ENCODE measurements around the gene DPY19L1.

DPY19L1 gene

DNA sequence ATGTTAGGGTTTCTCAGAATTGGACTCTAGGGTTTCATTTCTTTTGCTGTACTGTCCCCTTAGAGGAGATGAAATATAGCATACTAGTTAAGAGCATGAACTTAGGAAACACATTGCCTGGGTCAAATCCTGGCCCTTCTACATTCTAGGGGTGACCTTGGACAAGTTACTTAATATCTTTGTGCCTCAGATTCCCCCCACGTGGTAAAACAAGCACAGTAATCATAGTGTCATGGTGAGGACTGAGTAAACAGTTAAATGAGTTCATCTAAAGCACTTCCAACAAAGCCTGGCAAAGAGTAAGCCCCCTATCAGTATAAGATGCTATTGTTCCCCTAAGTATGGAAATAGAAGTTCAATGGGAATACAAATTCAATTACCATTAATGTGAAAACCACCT, 5.1 kb downstream of the DPY19L1 start:
- no peaks in the 10 kb centered on the region for H3K36me3 ChIP-seq (ENCODE audit: low read depth)
- TF ChIP-seq, protein P1, sequence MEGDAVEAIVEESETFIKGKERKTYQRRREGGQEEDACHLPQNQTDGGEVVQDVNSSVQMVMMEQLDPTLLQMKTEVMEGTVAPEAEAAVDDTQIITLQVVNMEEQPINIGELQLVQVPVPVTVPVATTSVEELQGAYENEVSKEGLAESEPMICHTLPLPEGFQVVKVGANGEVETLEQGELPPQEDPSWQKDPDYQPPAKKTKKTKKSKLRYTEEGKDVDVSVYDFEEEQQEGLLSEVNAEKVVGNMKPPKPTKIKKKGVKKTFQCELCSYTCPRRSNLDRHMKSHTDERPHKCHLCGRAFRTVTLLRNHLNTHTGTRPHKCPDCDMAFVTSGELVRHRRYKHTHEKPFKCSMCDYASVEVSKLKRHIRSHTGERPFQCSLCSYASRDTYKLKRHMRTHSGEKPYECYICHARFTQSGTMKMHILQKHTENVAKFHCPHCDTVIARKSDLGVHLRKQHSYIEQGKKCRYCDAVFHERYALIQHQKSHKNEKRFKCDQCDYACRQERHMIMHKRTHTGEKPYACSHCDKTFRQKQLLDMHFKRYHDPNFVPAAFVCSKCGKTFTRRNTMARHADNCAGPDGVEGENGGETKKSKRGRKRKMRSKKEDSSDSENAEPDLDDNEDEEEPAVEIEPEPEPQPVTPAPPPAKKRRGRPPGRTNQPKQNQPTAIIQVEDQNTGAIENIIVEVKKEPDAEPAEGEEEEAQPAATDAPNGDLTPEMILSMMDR (IDR thresholded peaks at IDR 0.05; ENCODE audit: poor library complexity, severe bottlenecking): no peak
- peaks cover 14% of the 10 kb centered on the region for H3K4me1 ChIP-seq (ENCODE audit: insufficient read depth, poor library complexity, severe bottlenecking)
- no peak overlapping the region for H3K27ac ChIP-seq (ENCODE audit: poor library complexity, severe bottlenecking)
- no peaks in the 10 kb centered on the region for H3K27me3 ChIP-seq (ENCODE audit: insufficient read depth, poor library complexity, severe bottlenecking)
- H3K4me3 ChIP-seq (ENCODE audit: severe bottlenecking): no peak overlapping the region
- no peaks in the 10 kb centered on the region for H3K9me3 ChIP-seq (ENCODE audit: severe bottlenecking)
- DNase-seq (ENCODE audit: low spot score) (no peak), ATAC-seq (ENCODE audit: low read depth) (no peak)

DNA sequence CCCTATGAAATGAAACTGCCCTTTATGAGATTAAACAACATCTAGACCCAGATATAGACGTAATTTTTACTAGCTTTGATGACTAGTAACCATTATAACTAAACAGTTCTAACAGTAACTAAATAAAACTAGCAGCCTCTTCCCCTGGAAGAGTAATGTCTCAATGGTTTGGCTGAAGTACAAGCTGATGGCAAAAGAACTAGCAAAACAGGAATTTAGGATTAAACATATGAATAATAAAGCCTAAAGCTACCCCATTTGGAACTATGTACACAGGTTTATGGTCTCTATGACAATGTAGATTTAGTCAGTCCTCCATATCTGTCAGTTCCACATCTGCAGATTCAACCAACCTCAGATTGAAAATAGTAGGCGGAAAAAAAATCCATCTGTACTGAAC, 6.4 kb downstream of the DPY19L1 start:
- Histone ChIP-seq H3K27ac (ENCODE audit: poor library complexity, severe bottlenecking) (no peak overlapping the region), H3K36me3 (ENCODE audit: low read depth) (no peaks in the 10 kb centered on the region), H3K4me1 (ENCODE audit: insufficient read depth, poor library complexity, severe bottlenecking) (peaks cover 17% of the 10 kb centered on the region), H3K9me3 (ENCODE audit: severe bottlenecking) (no peaks in the 10 kb centered on the region), H3K27me3 (ENCODE audit: insufficient read depth, poor library complexity, severe bottlenecking) (no peaks in the 10 kb centered on the region), H3K4me3 (ENCODE audit: severe bottlenecking) (no peak overlapping the region)
- TF ChIP-seq, protein P1 (IDR thresholded peaks at IDR 0.05; ENCODE audit: poor library complexity, severe bottlenecking): no peak
- ATAC-seq (ENCODE audit: low read depth) (no peak), DNase-seq (ENCODE audit: low spot score) (no peak)

DNA sequence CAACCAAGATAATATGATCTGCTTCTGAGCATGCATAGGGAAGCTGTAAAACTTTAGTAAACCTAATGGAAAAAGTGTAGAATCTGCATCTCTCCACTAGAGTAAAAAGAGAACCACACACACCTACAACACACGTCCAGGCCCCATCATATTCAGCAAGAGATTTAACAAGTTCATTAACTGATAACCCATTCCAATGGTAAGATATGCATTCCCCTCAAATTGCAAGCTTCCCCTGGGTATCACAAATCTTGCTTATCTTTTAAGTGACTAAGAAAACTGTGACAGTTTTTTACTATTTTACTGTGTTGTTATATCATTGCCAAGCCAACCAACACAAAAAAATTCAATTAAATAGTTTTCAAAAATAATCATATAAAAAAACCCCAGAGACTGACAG, 8.0 kb downstream of the DPY19L1 start:
- TF ChIP-seq, protein P1 (IDR thresholded peaks at IDR 0.05; ENCODE audit: poor library complexity, severe bottlenecking): no peak
- Histone ChIP-seq H3K27me3 (ENCODE audit: insufficient read depth, poor library complexity, severe bottlenecking) (no peaks in the 10 kb centered on the region), H3K4me1 (ENCODE audit: insufficient read depth, poor library complexity, severe bottlenecking) (peaks cover 11% of the 10 kb centered on the region), H3K36me3 (ENCODE audit: low read depth) (no peaks in the 10 kb centered on the region), H3K9me3 (ENCODE audit: severe bottlenecking) (no peaks in the 10 kb centered on the region), H3K27ac (ENCODE audit: poor library complexity, severe bottlenecking) (no peak overlapping the region), H3K4me3 (ENCODE audit: severe bottlenecking) (no peak overlapping the region)
- no peak for DNase-seq (ENCODE audit: low spot score)
- no peak for ATAC-seq (ENCODE audit: low read depth)

GRCh38 chr7:35026150-35026549, 11.1 kb downstream of the DPY19L1 start:
- peak; percentile 36; the same call in 1 of the 3 replicates for ATAC-seq (ENCODE audit: low read depth)
- H3K9me3 ChIP-seq (ENCODE audit: severe bottlenecking): no peaks in the 10 kb centered on the region
- H3K4me3 ChIP-seq (ENCODE audit: severe bottlenecking): no peak overlapping the region
- no peak overlapping the region for H3K27ac ChIP-seq (ENCODE audit: poor library complexity, severe bottlenecking)
- TF ChIP-seq, protein P1 (IDR thresholded peaks at IDR 0.05; ENCODE audit: poor library complexity, severe bottlenecking): no peak
- no peaks in the 10 kb centered on the region for H3K27me3 ChIP-seq (ENCODE audit: insufficient read depth, poor library complexity, severe bottlenecking)
- no peaks in the 10 kb centered on the region for H3K36me3 ChIP-seq (ENCODE audit: low read depth)
- H3K4me1 ChIP-seq (ENCODE audit: insufficient read depth, poor library complexity, severe bottlenecking): peaks cover 8% of the 10 kb centered on the region
- no peak for DNase-seq (ENCODE audit: low spot score)

DNA sequence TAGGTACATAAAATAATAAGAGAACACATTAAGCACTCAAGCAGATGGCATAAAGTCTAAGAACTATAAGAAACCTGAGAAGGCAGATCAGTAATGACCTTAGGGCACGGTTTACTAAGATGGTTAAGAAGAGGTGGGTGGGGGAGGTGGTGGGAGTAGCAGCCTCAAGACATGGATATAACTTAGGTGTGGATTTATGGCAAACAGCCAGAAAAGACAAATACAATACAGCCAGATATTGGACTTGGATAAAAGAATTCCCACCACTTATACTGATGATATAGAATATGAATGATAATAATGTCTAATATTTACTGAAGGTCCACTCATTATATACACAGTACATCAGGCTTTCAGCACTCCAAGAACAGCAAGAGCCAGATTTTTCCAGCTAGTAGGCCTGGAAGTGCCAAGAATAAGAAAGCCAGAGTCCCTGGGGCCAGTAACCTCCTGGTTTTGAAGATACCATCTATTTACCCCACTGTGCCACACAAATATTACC, 11.9 kb downstream of the DPY19L1 start:
- TF ChIP-seq, protein P1 (IDR thresholded peaks at IDR 0.05; ENCODE audit: poor library complexity, severe bottlenecking): no peak
- H3K27ac ChIP-seq (ENCODE audit: poor library complexity, severe bottlenecking): no peak overlapping the region
- peaks cover 8% of the 10 kb centered on the region for H3K4me1 ChIP-seq (ENCODE audit: insufficient read depth, poor library complexity, severe bottlenecking)
- ATAC-seq (ENCODE audit: low read depth) (no peak), DNase-seq (ENCODE audit: low spot score) (no peak)
- no peaks in the 10 kb centered on the region for H3K36me3 ChIP-seq (ENCODE audit: low read depth)
- H3K9me3 ChIP-seq (ENCODE audit: severe bottlenecking): no peaks in the 10 kb centered on the region
- H3K4me3 ChIP-seq (ENCODE audit: severe bottlenecking): no peak overlapping the region
- H3K27me3 ChIP-seq (ENCODE audit: insufficient read depth, poor library complexity, severe bottlenecking): no peaks in the 10 kb centered on the region
